HFFc6 (cell line): Measurements from ENCODE around the gene PRG2. TPM values are rescaled to one million over a fixed set of nuclear protein-coding genes. Genes with fewer than 3 reads are reported as not detected.

Experiments
- DNase-seq: peaks from one replicate; pipeline ENCODE4 v3.0.0-alpha.2; 2018
- H3K27ac Mint-ChIP-seq: 2 replicates; pipeline ENCODE4 v1.8.0; 2020; ENCODE audit warnings: mild to moderate bottlenecking, mixed read lengths
- H3K27me3 Mint-ChIP-seq: 2 replicates; pipeline ENCODE4 v1.8.0; 2021; ENCODE audit warnings: mild to moderate bottlenecking, moderate library complexity, mixed read lengths; ENCODE audit not compliant: insufficient read depth
- H3K36me3 Mint-ChIP-seq: 2 replicates; pipeline ENCODE4 v1.8.0; 2021; ENCODE audit warnings: low read depth, mixed read lengths
- H3K4me1 Mint-ChIP-seq: 2 replicates; pipeline ENCODE4 v1.8.0; 2020; ENCODE audit warnings: low read depth, mixed read lengths
- H3K4me3 Mint-ChIP-seq: 2 replicates; pipeline ENCODE4 v1.8.0; 2020; ENCODE audit warnings: mild to moderate bottlenecking, moderate library complexity, mixed read lengths
- H3K9me3 Mint-ChIP-seq: 2 replicates; pipeline ENCODE4 v1.8.0; 2020; ENCODE audit warnings: mild to moderate bottlenecking, mixed read lengths
- total RNA-seq, 6 experiments: library from RNA; stranded (reverse); fragmentation: NEBNext Ultra II Directional; extraction: Animal tissue kit (Norgen Biotek cat#: 25700); gene quantifications; 2 replicates in 1 of 6; 3 replicates in 5 of 6; pipeline ENCODE4 v1.2.3, GENCODE V29; 2021
- TF ChIP-seq, protein P1 (sequence below): fragments of 200-600 bp; sonication (generic); IDR thresholded peaks from 2 replicates; pipeline ENCODE4 v1.5.0; 2021; ENCODE audit warnings: antibody characterized with exemption, mild to moderate bottlenecking

Gene PRG2
- total RNA-seq, 6 experiments from 2014 or later, result not detected

DNA sequence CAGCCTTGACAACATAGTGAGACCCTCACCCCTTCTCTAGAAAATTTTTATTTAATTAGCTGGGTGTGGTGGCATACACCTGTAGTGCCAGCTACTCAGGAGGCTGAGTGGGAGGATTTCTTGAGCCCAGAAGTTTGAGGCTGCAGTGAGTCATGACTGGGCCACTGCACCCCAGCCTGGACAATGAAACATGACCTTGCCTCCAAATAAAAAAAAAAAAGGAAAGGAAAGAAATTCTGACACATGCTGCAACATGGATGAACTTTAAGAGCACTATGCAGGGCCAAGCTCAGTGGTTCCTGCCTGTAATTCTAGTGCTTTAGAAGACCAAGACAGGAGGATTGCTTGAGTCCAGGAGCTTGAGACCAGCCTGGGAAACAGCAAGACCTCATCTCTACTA is 27.7 kb upstream of the PRG2 start:
- Mint-ChIP-seq H3K36me3 (peaks cover 8% of the 10 kb centered on the region; the same call in 1 of the 2 replicates), H3K4me3 (no peak overlapping the region), H3K9me3 (no peaks in the 10 kb centered on the region), H3K27ac (no peak overlapping the region), H3K4me1 (no peaks in the 10 kb centered on the region), H3K27me3 (peaks cover 15% of the 10 kb centered on the region)
- TF ChIP-seq, protein P1, sequence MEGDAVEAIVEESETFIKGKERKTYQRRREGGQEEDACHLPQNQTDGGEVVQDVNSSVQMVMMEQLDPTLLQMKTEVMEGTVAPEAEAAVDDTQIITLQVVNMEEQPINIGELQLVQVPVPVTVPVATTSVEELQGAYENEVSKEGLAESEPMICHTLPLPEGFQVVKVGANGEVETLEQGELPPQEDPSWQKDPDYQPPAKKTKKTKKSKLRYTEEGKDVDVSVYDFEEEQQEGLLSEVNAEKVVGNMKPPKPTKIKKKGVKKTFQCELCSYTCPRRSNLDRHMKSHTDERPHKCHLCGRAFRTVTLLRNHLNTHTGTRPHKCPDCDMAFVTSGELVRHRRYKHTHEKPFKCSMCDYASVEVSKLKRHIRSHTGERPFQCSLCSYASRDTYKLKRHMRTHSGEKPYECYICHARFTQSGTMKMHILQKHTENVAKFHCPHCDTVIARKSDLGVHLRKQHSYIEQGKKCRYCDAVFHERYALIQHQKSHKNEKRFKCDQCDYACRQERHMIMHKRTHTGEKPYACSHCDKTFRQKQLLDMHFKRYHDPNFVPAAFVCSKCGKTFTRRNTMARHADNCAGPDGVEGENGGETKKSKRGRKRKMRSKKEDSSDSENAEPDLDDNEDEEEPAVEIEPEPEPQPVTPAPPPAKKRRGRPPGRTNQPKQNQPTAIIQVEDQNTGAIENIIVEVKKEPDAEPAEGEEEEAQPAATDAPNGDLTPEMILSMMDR, result no peak
- no peak for DNase-seq

DNA sequence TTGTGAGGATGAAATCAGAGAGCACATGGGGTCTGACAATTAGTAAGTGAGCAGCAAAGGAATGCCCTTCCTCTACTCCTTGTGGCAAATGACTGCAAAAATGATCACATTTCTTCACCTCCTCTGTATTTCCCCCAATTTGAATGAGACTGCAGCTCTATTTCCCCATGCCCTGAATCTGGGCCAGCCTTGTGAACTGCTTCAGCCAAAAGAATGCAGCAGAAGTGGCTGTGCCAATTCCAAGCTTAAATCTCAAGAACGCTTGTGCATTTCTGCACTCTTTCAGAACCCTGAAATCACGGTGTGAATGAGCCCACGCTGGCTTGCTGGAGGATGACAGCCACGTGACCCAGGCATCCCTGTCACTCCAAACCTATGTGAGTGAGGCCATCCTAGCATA is 26.6 kb upstream of the PRG2 start:
- H3K9me3 Mint-ChIP-seq, result no peaks in the 10 kb centered on the region
- H3K27ac Mint-ChIP-seq, result no peak overlapping the region
- peaks cover 11% of the 10 kb centered on the region for H3K27me3 Mint-ChIP-seq
- DNase-seq, result no peak
- H3K4me3 Mint-ChIP-seq, result no peak overlapping the region
- peaks cover 8% of the 10 kb centered on the region; the same call in 1 of the 2 replicates for H3K36me3 Mint-ChIP-seq
- no peaks in the 10 kb centered on the region for H3K4me1 Mint-ChIP-seq
- TF ChIP-seq, protein P1, result no peak

DNA sequence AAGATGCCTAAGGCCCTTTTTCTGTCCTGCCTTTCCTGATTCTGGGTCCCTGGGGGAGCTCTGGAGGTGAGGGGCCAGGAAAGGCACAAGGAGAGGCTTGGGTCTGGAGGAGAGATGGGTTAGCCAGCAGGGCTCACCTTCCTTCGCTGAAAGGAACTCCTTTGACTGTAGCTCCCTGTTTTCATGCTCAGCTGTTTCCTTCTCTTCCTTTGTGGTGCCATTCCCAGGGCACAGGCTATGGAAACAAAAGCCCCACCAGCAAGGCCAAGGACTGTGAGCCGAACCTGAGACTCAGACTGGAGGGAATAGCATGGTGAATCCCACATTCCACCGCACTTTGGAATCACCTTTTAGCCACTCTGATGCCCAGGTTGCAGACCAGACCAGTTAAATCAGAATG is 26.0 kb upstream of the PRG2 start:
- Mint-ChIP-seq H3K36me3 (peaks cover 8% of the 10 kb centered on the region; the same call in 1 of the 2 replicates), H3K27ac (no peak overlapping the region), H3K27me3 (peaks cover 11% of the 10 kb centered on the region), H3K9me3 (no peaks in the 10 kb centered on the region), H3K4me1 (no peaks in the 10 kb centered on the region), H3K4me3 (no peak overlapping the region)
- no peak for DNase-seq
- TF ChIP-seq, protein P1, result no peak

DNA sequence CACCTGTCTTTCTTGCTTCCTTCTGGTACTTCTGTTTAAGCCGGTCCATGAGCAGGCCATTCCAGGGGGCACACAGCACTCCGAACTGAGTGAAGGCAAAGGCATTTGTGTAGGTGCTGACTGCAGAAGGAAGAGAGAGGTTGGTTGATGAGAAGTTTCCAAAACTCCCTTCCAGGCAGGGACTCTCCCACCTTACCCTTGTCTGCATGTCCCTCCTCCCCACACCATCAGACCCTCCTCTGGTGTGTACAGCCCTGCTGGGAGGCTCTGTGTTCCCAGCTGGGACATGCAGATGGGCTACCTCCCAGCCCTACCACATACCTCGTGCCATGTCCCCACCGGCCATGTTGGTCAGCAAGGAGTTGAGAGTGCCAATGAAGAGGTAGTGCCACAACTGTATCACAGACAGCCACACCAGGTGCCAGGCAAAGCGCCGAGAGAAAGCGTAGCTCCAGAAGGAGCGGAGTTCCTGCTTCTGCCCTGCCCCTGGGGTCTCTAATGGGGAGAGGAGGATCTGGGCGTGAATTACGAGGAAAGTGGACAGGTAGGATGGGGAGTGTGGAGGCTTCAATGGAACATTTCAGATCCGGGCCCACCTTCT is 24.3 kb upstream of the PRG2 start:
- Mint-ChIP-seq H3K36me3 (peaks cover 8% of the 10 kb centered on the region; the same call in 1 of the 2 replicates), H3K9me3 (no peaks in the 10 kb centered on the region), H3K27ac (no peak overlapping the region), H3K27me3 (peaks cover 2% of the 10 kb centered on the region), H3K4me3 (no peak overlapping the region), H3K4me1 (peaks cover 10% of the 10 kb centered on the region)
- no peak for DNase-seq
- TF ChIP-seq, protein P1, result no peak

DNA sequence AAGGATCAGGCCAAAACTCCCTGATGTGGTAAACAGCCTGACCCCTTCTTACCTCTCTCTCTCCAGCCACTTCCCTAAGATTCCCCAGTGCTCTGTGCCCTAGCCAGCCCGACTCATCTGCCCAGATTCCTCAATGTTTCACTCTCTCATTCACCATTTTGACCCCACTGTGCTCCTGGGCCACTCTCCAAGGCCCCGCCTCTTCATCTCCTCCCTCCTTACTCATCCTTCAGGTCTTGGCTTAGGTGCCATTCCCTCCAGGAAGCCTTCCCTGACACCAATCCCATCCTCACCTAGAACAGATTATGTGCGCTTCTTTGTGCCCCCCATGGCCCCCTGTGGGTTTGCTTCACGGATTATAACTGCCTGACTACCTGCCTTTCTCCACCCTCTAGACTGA is 23.2 kb upstream of the PRG2 start:
- Mint-ChIP-seq H3K9me3 (no peaks in the 10 kb centered on the region), H3K4me3 (no peak overlapping the region), H3K36me3 (peaks cover 8% of the 10 kb centered on the region; the same call in 1 of the 2 replicates), H3K27ac (no peak overlapping the region), H3K4me1 (peaks cover 10% of the 10 kb centered on the region), H3K27me3 (peaks cover 1% of the 10 kb centered on the region)
- TF ChIP-seq, protein P1, result no peak
- DNase-seq, result no peak
